Uterus (tissue), 2 donors: ENCODE measurements around the gene CD69.

ENCODE experiments used
- CTCF ChIP-seq, 4 experiments: fragments of 200-600 bp in 2 of 4; fragments of 450-650 bp in 2 of 4; sonication (generic) in 2 of 4; IDR thresholded peaks; one replicate each; pipeline ENCODE4 v1.5.1; 2016 to 2019; ENCODE audit warnings: antibody characterized with exemption in 4 of 4, mild to moderate bottlenecking in 2 of 4, moderate library complexity in 1 of 4
- POLR2A ChIP-seq, 2 donors: fragments of 450-650 bp; IDR thresholded peaks; one replicate each; pipeline ENCODE4 v1.6.1; 2016; ENCODE audit warnings: antibody characterized with exemption in 2 of 2, mild to moderate bottlenecking in 1 of 2, moderate library complexity in 1 of 2

GRCh38 chr12:9794484-9795093 lies 33.9 kb upstream of the CD69 start:
- TF ChIP-seq CTCF (IDR thresholded peaks at IDR 0.05) (no peak), POLR2A (IDR thresholded peaks at IDR 0.05) (no peak)
